ENCODE measurements around the gene SYPL2. TPM values are rescaled to one million over a fixed set of nuclear protein-coding genes. Genes with fewer than 3 reads are reported as not detected.
"Not testable (repeated sequence)": the region's sequence is repeated elsewhere in the genome, so short reads cannot be mapped to it uniquely, and the experiment has no call there.

SYPL2 gene
- total and polyA plus RNA-seq, 2 of the 8 experiments (the other 6 are each of a cell fraction or from before 2014, with no cell fraction given): 1.5 TPM

DNA sequence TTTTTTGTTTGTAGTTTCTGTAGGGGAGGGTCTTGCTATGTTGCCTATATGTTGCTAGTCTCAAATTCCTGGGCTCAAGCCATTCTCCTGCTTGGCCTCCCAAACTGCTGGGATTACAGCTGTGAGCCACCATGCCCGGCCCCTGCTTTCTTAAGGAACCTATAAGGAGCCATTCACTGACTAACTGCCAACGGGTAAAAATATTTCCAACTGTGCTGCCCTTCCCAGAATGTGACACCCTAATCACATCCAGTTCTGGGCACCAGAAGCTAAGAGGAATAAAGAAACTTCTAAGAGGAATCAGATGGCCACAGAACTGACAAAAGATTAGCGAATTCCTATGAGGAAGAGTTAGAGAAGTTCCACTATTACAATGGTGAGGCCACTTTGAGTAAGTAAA is 6.4 kb downstream of the SYPL2 start (continued):
- TF ChIP-seq SIN3A (conservative IDR thresholded peaks at IDR 0.05 in 1 of 2, IDR thresholded peaks at IDR 0.05 in 1 of 2; ENCODE audit: low read depth in 1 of 2, low read length in 2 of 2) (no peak), SP1 (IDR thresholded peaks at IDR 0.05; ENCODE audit: low read depth, low read length) (no peak), GABPA (IDR thresholded peaks at IDR 0.05; ENCODE audit: borderline replicate concordance, insufficient read depth, low read length) (no peak), SRF (IDR thresholded peaks at IDR 0.05; ENCODE audit: low read depth, low read length) (no peak), SP4 (IDR thresholded peaks at IDR 0.05; ENCODE audit: low read length) (no peak), ZNF274 (IDR thresholded peaks at IDR 0.05; ENCODE audit: borderline replicate concordance, extremely low read depth, low read length) (no peak)

- H3K9ac ChIP-seq (replicated peaks in 1 of 4; ENCODE audit: extremely low read depth in 1 of 4, low read depth in 3 of 4, low read length in 3 of 4); H2AFZ ChIP-seq (ENCODE audit: low read length); H3K14ac ChIP-seq (ENCODE audit: insufficient read length); H3K79me1 ChIP-seq (ENCODE audit: low read depth, low read length); H2AK5ac ChIP-seq (ENCODE audit: low read depth, low read length); H2BK20ac ChIP-seq (ENCODE audit: low read length); H3K23ac ChIP-seq (ENCODE audit: insufficient read length); H2BK5ac ChIP-seq (ENCODE audit: low read depth, low read length); DNase-seq (ENCODE audit: low read depth in 1 of 2, low spot score in 2 of 2); H3K27me3 ChIP-seq (replicated peaks in 1 of 4; ENCODE audit: control insufficient read depth in 3 of 4, extremely low read depth in 1 of 4, insufficient read depth in 3 of 4, low read length in 3 of 4); H3K27ac ChIP-seq (ENCODE audit: low read depth, low read length); H3K4ac ChIP-seq (replicated peaks; ENCODE audit: insufficient read length, low read depth, low read length); H2BK120ac ChIP-seq (replicated peaks; ENCODE audit: low read depth, low read length); H3K79me2 ChIP-seq (ENCODE audit: control insufficient read depth in 1 of 2, insufficient read depth in 2 of 2, low read length in 2 of 2); H3K18ac ChIP-seq (ENCODE audit: extremely low read depth, low read length); H3K36me3 ChIP-seq (ENCODE audit: control insufficient read depth in 2 of 4, insufficient read depth in 4 of 4, low read length in 3 of 4); H2BK12ac ChIP-seq (ENCODE audit: low read depth, low read length); FAIRE-seq; H3K56ac ChIP-seq (replicated peaks; ENCODE audit: insufficient read length, low read depth, low read length); H4K8ac ChIP-seq (ENCODE audit: extremely low read depth, insufficient read depth, low read length); H3K23me2 ChIP-seq (ENCODE audit: low read depth, low read length); H4K91ac ChIP-seq (replicated peaks; ENCODE audit: insufficient read length, low read length); H3K4me1 ChIP-seq (replicated peaks in 1 of 4; ENCODE audit: control insufficient read depth in 3 of 4, insufficient read depth in 4 of 4, low read length in 3 of 4); H3K4me2 ChIP-seq (ENCODE audit: insufficient read depth in 1 of 2, low read depth in 2 of 2, low read length in 2 of 2); H4K5ac ChIP-seq (ENCODE audit: insufficient read length, low read depth, low read length); H3K9me3 ChIP-seq (ENCODE audit: insufficient read depth in 2 of 2, low read depth in 1 of 2, low read length in 1 of 2); H4K20me1 ChIP-seq (replicated peaks in 1 of 2; ENCODE audit: control insufficient read depth in 1 of 2, insufficient read depth in 2 of 2, low read length in 2 of 2); H3K4me3 ChIP-seq (ENCODE audit: extremely low read depth in 1 of 4, insufficient read depth in 2 of 4, low read depth in 3 of 4, low read length in 4 of 4); H2BK15ac ChIP-seq (ENCODE audit: low read length): not testable (repeated sequence)
- WGBS, 2 experiments (ENCODE audit: extremely low coverage in 1 of 2, insufficient coverage in 1 of 2, insufficient read length in 1 of 2, insufficient replicate concordance in 2 of 2, low coverage in 1 of 2, low lambda C conversion rate in 2 of 2, missing lambda C conversion rate in 1 of 2): 83% methylated on average over 12 of the region's 12 CpGs; no CpG with 5 or more reads in 1 of the 2 experiments
- ChIA-PET POLR2A (ENCODE audit: partially characterized antibody) (interaction anchor here (0.6 to 1.0 kb wide), 3 partner anchors 193 to 213 kb away, joined by 3 read pairs; no protein-coding TSS in a partner anchor), CTCF (ENCODE audit: partially characterized antibody) (interaction anchor here (0.9 to 3.7 kb wide), 5 partner anchors 10 to 61 kb away, joined by 3 to 16 read pairs (median 4); partner anchors contain the start of gene ATXN7L2)
Measured at GRCh38 chr1:109473284-109474057, 7.1 kb downstream of the SYPL2 start.
